HG03457 (cell line): Measurements from ENCODE around the gene HTRA2.

Experiments used
- ATAC-seq: cut with Tn5 transposase; IDR thresholded peaks from one replicate; pipeline ENCODE4 v1.9.1; 2021; ENCODE audit warnings: moderate number of reproducible peaks; ENCODE audit not compliant: unreplicated experiment

Gene HTRA2

GRCh38 chr2:74515271-74515980 is 14.3 kb upstream of the HTRA2 start:
- no peak for ATAC-seq

- ATAC-seq: no peak
Observed at GRCh38 chr2:74515981-74516633, 13.6 kb upstream of the HTRA2 start.

GRCh38 chr2:74516650-74517049 is 13.1 kb upstream of the HTRA2 start:
- no peak for ATAC-seq

DNA sequence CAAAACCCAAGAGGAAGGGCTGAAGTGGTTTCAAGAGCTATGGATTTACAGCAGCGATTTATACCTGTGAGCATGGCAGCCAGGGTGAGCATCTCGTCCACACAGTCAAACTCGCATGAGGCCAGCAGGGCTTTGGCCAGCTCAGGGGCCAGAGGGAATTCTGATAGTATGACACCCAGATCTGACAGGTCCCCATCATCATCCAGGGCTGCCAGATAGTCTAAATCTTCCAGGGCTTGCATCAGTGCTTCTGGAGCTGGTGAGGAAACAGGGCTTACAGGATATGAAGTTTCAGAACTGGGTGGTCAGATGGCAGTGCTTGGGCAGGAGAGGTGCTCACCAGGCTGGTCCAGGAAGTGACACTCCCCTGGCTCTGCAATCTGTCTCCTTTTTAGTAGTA is 7.2 kb upstream of the HTRA2 start:
- no peak for ATAC-seq

- no peak for ATAC-seq
Observed at GRCh38 chr2:74524005-74524404, 5.7 kb upstream of the HTRA2 start.

DNA sequence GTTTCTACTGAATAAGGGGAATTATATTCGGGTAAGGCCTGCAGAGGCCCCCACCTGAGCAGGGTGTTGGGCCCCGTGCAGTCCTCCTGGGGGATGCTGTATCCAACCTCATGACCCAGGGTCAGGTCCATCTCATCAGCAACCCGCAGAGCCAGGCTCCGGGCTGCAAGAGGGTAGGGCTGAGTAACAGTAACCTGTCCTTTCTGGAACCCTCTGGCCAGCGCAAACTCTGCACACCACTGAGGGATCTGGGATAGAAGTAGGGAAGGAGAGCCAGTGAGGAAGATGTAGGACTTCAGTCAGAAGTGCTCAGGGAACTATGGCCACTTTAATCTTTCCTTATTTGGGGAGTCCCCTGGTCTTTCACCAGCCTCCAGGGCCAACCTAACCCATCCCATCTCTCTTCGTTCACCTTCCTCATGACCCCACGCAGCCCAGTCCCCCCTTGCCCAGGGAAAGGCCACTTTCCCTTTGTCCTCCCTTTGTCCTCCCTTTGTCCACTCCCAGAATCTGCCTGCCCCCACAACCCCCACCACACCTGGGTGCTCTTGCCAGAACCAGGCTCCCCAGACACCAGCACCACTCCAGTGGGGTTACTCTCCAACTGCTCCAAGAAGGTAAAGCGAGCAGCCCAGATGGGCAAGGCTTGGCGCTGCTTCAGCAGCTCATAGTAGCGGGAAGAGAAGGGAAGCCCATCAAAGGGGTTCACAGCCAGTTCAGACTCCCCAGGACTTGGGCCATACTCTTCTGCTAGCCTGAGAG is 4.6 kb upstream of the HTRA2 start:
- ATAC-seq: no peak

GRCh38 chr2:74525717-74526648 is 3.8 kb upstream of the HTRA2 start, which contains the start of gene DQX1:
Gene DQX1, minus strand, starts transcription at chr2:74526231. Its CDS starts 502 bp downstream, at chr2:74525729.
- no peak for ATAC-seq

- no peak for ATAC-seq
Observed at GRCh38 chr2:74526649-74527230, 3.0 kb upstream of the HTRA2 start.

DNA sequence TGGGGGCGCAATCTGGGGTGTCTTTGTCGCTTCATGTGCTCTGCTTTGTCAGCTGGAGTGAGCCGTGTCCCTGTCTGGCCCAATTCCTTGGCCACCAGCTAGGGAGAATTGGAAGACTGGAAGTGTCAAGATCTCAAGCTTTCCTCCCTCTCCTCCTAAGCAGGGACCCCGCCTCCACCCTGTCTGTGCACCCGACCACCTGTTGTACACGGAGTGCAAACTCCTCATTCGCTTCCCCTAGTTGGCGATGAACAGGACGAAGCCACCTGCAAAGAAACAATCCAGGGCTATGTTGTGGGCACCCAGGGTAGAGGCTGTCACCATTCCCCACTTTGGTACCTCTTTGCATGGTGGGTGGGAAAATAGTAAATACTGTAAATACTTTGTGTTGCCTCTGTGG is 2.0 kb upstream of the HTRA2 start:
- no peak for ATAC-seq

DNA sequence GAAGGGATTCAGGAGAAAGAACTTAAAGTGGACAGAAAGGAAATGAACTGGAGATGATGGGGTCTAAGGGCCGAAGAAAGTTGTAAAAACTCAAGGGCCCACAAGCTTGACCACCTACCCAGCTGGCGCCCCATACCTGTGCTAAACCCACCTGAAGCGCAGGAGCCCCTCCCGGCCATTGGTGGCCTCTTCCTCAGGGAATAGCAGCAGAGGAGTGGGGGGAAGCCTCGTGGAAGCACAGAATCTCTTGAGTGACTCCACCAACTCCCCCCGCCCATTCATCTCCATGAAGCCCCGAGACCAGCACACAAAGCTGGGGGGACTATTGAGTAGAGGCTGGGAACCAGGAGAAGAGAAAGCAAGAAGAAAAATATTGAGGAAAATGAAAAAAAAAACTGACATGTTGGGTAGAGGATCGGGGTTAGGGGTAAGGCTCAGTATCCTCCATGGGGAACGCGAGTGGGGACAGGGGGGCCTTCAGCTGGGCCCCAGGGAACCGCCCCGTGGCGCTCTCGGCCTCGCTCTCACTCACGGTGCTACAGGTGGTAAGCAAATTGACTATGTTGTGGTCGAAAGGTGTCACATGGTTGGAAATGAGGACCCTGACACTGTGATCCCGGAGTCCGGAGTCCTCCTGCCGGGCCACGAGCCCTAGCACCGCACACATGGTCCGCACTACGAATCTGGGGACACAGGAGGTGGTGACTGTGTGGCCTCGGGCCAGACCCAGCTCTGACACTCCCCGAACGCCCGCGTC is 955 bp upstream of the HTRA2 start:
- ATAC-seq: peak; percentile 2

DNA sequence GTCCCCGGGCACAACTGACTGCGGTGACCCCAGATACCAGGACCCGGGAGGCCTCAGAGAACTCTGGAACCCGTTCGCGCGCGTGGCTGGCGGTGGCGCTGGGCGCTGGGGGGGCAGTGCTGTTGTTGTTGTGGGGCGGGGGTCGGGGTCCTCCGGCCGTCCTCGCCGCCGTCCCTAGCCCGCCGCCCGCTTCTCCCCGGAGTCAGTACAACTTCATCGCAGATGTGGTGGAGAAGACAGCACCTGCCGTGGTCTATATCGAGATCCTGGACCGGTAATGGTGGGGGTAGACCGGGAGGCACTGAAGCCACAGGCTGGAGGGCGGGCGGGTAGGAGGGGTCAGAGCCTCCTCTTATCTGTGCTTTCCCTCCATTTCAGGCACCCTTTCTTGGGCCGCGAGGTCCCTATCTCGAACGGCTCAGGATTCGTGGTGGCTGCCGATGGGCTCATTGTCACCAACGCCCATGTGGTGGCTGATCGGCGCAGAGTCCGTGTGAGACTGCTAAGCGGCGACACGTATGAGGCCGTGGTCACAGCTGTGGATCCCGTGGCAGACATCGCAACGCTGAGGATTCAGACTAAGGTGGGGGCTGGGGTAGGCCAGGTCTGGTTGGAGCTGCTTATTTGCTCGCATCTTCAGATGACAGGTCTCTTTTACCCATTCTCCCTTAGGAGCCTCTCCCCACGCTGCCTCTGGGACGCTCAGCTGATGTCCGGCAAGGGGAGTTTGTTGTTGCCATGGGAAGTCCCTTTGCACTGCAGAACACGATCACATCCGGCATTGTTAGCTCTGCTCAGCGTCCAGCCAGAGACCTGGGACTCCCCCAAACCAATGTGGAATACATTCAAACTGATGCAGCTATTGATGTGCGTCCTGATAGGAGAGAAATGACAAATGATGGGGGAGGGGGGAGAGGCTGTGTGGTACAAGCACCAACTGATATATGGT is 780 bp downstream of the HTRA2 start:
- ATAC-seq: no peak

DNA sequence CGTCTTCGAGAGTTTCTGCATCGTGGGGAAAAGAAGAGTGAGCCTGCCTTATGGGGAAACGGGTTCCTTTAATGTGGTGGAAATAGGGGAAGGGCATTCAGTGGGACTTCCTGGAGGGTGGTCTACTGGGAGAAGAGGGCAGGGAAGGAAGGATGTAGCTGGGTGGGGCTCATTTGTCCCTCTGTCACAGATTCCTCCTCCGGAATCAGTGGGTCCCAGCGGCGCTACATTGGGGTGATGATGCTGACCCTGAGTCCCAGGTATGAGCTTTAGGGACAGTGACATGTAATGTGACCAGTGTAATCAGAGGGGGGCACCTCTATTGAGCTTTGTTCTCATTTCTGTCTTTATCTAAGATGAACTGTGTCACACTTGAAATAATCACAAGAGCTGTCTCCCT is 1.9 kb downstream of the HTRA2 start:
- ATAC-seq: no peak

- ATAC-seq: no peak
Observed at GRCh38 chr2:74532222-74532621, 2.5 kb downstream of the HTRA2 start.

DNA sequence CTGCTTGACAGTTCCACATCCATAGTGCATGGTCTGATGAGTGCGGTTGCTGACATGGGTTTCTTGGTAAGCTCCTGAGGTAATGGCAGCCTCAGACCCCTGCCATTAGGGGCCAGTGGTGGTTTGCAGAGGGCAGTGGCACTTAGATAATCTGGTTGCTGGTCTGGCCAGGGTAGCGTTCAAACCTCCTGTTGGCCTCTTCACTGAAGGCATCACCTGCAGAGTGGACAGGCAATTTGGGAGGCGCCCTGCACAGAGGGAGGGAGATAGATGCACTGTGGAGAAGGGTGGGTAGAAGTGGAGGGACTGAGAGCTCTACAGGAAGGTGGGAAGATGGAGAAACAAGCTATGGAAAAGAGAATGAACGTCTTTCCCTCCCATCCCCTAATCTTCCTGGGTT is 3.7 kb downstream of the HTRA2 start:
- no peak for ATAC-seq

DNA sequence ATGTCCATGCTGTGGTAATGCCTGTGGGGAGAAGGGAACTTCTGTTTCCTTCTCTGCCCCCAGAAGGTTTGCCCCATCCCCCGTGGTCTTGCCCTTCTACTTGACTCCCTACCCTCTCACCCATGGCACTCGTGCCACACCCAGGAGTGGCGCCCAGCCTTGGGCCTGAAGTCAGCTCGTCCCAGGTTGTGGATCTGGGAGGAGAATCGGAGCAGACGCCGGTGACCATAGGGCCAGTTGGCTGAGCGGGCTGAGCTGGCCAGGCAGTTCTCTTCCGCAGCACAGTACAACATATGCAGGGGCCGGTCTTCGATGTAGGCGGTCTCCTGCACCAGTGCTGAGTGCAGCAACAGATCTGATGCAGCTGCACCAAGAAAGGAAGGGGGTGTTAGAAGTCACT is 4.7 kb downstream of the HTRA2 start:
- ATAC-seq: no peak

DNA sequence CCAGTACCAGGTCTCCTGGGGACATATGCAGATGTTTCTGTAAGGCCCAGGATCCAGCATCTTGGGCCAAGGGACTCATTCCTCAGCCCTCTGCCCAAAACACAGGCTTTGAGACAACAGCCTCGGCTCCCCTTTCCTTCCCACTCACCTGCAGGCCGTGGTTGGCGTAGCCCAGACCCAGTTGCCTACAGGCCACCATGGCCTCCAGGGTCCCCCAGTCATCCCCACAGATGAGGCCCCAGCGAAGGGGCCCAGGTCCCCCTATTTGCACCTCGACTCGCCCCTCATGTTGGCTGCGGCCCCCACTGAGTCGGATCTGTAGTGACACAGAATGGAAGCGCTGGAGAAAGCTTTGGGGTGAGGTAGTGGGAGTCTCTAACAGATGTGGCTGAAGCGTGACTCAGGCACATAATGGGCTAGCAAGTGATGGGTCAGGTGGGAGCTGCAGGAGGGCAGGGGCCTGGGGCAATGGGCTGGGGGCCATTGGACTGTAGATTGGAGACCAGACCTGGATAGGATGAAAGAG is 5.8 kb downstream of the HTRA2 start:
- no peak for ATAC-seq

GRCh38 chr2:74536166-74536950 is 6.6 kb downstream of the HTRA2 start:
- no peak for ATAC-seq

DNA sequence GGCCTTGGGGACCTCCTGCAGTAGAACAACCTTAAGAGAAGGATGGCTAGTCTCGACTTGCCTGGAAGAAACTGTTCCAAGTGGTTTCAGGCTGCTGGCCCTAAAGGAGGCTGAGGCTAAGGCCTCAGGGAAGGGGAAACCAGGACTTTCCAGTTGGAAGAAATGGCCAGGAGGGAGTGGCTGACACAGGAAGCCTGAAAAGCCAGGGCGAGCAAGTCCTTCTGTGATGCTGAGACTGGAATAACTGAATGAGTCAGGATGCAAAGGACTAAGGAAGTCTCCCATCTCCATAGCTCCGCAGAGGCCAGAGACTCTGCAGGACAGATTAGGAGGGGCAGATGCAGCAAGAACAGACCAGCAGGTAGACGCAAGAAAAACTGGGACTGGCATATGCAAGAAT is 7.4 kb downstream of the HTRA2 start:
- no peak for ATAC-seq
